GM23338 (cell line): ENCODE measurements around the gene IMMP2L. TPM values are rescaled to one million over a fixed set of nuclear protein-coding genes. Genes with fewer than 3 reads are reported as not detected.

Source experiments
- REST ChIP-seq: IDR thresholded peaks from one replicate; pipeline ENCODE4 v1.6.1; 2018; ENCODE audit warnings: antibody characterized with exemption; ENCODE audit not compliant: unreplicated experiment
- ZNF114 ChIP-seq: fragments of 250-450 bp; sonication (Bioruptor Pico); IDR thresholded peaks from 2 replicates; pipeline ENCODE4 v1.5.0; 2020; ENCODE audit warnings: mild to moderate bottlenecking, moderate library complexity
- ZNF331 ChIP-seq: fragments of 250-450 bp; sonication (Bioruptor Pico); IDR thresholded peaks from 2 replicates; pipeline ENCODE4 v1.5.0; 2020; ENCODE audit warnings: low read depth, mild to moderate bottlenecking, moderate library complexity
- ZNF462 ChIP-seq: fragments of 250-450 bp; sonication (Bioruptor Pico); IDR thresholded peaks from 2 replicates; pipeline ENCODE4 v1.5.0; 2020; ENCODE audit warnings: mild to moderate bottlenecking, moderate library complexity
- polyA plus RNA-seq: library from polyadenylated mRNA; unstranded; fragments of >200 nt; fragmentation: Nextera tagmentation; extraction: Ambion mirVana; gene quantifications from 2 replicates; pipeline ENCODE4 v1.2.1, GENCODE V29; 2016
- total RNA-seq: library from RNA; depleted of rRNA; stranded (reverse); fragments of >200 nt; shearing (Covaris generic); gene quantifications from 2 replicates; pipeline ENCODE4 v1.2.3, GENCODE V29; 2014
- TF ChIP-seq, protein P1 (sequence below), 2 experiments: fragments of 200-600 bp in 1 of 2; sonication (generic) in 1 of 2; conservative IDR thresholded peaks; 2 replicates each; pipeline versions ENCODE4 v1.5.1 to v1.6.1; 2016 to 2017; ENCODE audit warnings: antibody characterized with exemption in 2 of 2, low read depth in 2 of 2, mild to moderate bottlenecking in 2 of 2, moderate library complexity in 1 of 2

The IMMP2L gene
- total and polyA plus RNA-seq, 2 experiments from 2014 or later, result 7.3 to 14.0 TPM

- no peak for TF ChIP-seq ZNF462
- TF ChIP-seq ZNF331 (CRISPR knock-in tag), result no peak
- TF ChIP-seq ZNF114 (CRISPR knock-in tag), result no peak
- TF ChIP-seq REST, result no peak
- TF ChIP-seq, protein P1, sequence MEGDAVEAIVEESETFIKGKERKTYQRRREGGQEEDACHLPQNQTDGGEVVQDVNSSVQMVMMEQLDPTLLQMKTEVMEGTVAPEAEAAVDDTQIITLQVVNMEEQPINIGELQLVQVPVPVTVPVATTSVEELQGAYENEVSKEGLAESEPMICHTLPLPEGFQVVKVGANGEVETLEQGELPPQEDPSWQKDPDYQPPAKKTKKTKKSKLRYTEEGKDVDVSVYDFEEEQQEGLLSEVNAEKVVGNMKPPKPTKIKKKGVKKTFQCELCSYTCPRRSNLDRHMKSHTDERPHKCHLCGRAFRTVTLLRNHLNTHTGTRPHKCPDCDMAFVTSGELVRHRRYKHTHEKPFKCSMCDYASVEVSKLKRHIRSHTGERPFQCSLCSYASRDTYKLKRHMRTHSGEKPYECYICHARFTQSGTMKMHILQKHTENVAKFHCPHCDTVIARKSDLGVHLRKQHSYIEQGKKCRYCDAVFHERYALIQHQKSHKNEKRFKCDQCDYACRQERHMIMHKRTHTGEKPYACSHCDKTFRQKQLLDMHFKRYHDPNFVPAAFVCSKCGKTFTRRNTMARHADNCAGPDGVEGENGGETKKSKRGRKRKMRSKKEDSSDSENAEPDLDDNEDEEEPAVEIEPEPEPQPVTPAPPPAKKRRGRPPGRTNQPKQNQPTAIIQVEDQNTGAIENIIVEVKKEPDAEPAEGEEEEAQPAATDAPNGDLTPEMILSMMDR (conservative IDR thresholded peaks at IDR 0.05; ENCODE audit: low read depth in 2 of 2), result no peak
Measured at GRCh38 chr7:111607621-111608020, 45.3 kb upstream of the IMMP2L start (continued).
